Measurements from ENCODE around the gene CTRB2.
"Not testable (repeated sequence)": the region's sequence is repeated elsewhere in the genome, so short reads cannot be mapped to it uniquely, and the experiment has no call there.

CTRB2 gene

GRCh38 chr16:75241955-75242354 is 35.0 kb upstream of the CTRB2 start:
- no peak for DNase-seq

GRCh38 chr16:75241412-75241811 is 34.5 kb upstream of the CTRB2 start:
- DNase-seq = no peak

- not testable (repeated sequence) for DNase-seq
These were observed 33.7 kb upstream of the CTRB2 start for GRCh38 chr16:75240633-75241032.

GRCh38 chr16:75239542-75240122 is 32.7 kb upstream of the CTRB2 start:
- DNase-seq = no peak

- DNase-seq = no peak
These were observed 32.0 kb upstream of the CTRB2 start for GRCh38 chr16:75238853-75239541.

- no peak for DNase-seq
These were observed 31.3 kb upstream of the CTRB2 start for GRCh38 chr16:75238132-75238852.

- no peak for DNase-seq
These were observed 30.6 kb upstream of the CTRB2 start for GRCh38 chr16:75237398-75238131.

- no peak for DNase-seq
These were observed 29.9 kb upstream of the CTRB2 start for GRCh38 chr16:75236736-75237397.

- DNase-seq = no peak
These were observed 29.3 kb upstream of the CTRB2 start for GRCh38 chr16:75236232-75236631.

GRCh38 chr16:75235721-75236193 is 28.8 kb upstream of the CTRB2 start:
- DNase-seq = no peak

- no peak for DNase-seq
These were observed 28.1 kb upstream of the CTRB2 start for GRCh38 chr16:75234856-75235696.

- DNase-seq = no peak
These were observed 26.6 kb upstream of the CTRB2 start for GRCh38 chr16:75233611-75233938.

- DNase-seq = no peak
These were observed 24.6 kb upstream of the CTRB2 start for GRCh38 chr16:75231570-75231969.

GRCh38 chr16:75230471-75231110 is 23.6 kb upstream of the CTRB2 start:
- DNase-seq = no peak

- DNase-seq = no peak
These were observed 22.4 kb upstream of the CTRB2 start for GRCh38 chr16:75229172-75230031.

GRCh38 chr16:75228143-75228976 is 21.4 kb upstream of the CTRB2 start:
- DNase-seq = no peak

- no peak for DNase-seq
These were observed 20.6 kb upstream of the CTRB2 start for GRCh38 chr16:75227361-75228142.

GRCh38 chr16:75226550-75227360 is 19.8 kb upstream of the CTRB2 start:
- no peak for DNase-seq
